Measurements from ENCODE around the gene GYPC. TPM values are rescaled to one million over a fixed set of nuclear protein-coding genes. Genes with fewer than 3 reads are reported as not detected.

GYPC gene
- total and polyA plus RNA-seq, 8 donors, result 31.3 to 119 (median 46.7) TPM

GRCh38 chr2:126669772-126670171 lies 13.8 kb downstream of the GYPC start:
- no peak for DNase-seq
- peaks cover 0 to 15% (median 4%) of the 10 kb centered on the region in 4 donors for H3K36me3 ChIP-seq
- no peak overlapping the region for H3K4me3 ChIP-seq
- peaks cover 4 to 37% (median 17%) of the 10 kb centered on the region in 4 donors for H3K4me1 ChIP-seq
- peaks cover 0 to 8% (median under 1%) of the 10 kb centered on the region in 4 donors for H3K9me3 ChIP-seq
- H3K27ac ChIP-seq, result peak overlapping the region in 2 of 5 donors; percentile 25 to 38
- 66 to 74% (median 69%) methylated on average over 6 of the region's 6 CpGs for WGBS, 5 donors
- no peak for TF ChIP-seq EP300 (IDR thresholded peaks at IDR 0.05)
- TF ChIP-seq POLR2A (IDR thresholded peaks at IDR 0.05), result no peak
- no peak for TF ChIP-seq CTCF (IDR thresholded peaks at IDR 0.05)
- no peak for TF ChIP-seq POLR2AphosphoS5 (IDR thresholded peaks at IDR 0.05)
- no peaks in the 10 kb centered on the region for H3K27me3 ChIP-seq
- intact Hi-C loops (cut with DNase I; ENCODE audit: low total_unique reads), result no loop called here

- Histone ChIP-seq H3K27ac (no peak overlapping the region), H3K36me3 (peaks cover 0 to 29% (median 8%) of the 10 kb centered on the region in 4 donors), H3K27me3 (no peaks in the 10 kb centered on the region), H3K9me3 (peaks cover 0 to 25% (median 12%) of the 10 kb centered on the region in 4 donors), H3K4me1 (peaks cover 4 to 23% (median 9%) of the 10 kb centered on the region in 4 donors), H3K4me3 (no peak overlapping the region)
- DNase-seq, result no peak
- 81 to 98% (median 87%) methylated on average over 6 to 7 of the region's 7 CpGs for WGBS, 5 donors
- intact Hi-C loops (cut with DNase I; ENCODE audit: low total_unique reads), result no loop called here
- TF ChIP-seq CTCF (IDR thresholded peaks at IDR 0.05), result no peak
- no peak for TF ChIP-seq EP300 (IDR thresholded peaks at IDR 0.05)
- no peak for TF ChIP-seq POLR2AphosphoS5 (IDR thresholded peaks at IDR 0.05)
- no peak for TF ChIP-seq POLR2A (IDR thresholded peaks at IDR 0.05)
Measured at GRCh38 chr2:126671488-126671887, 15.5 kb downstream of the GYPC start.

- Histone ChIP-seq H3K9me3 (peaks cover 0 to 29% (median 12%) of the 10 kb centered on the region in 4 donors), H3K27me3 (no peaks in the 10 kb centered on the region), H3K4me1 (peaks cover 4 to 23% (median 8%) of the 10 kb centered on the region in 4 donors), H3K4me3 (no peak overlapping the region), H3K36me3 (peaks cover 0 to 29% (median 8%) of the 10 kb centered on the region in 4 donors), H3K27ac (no peak overlapping the region)
- intact Hi-C loops (cut with DNase I; ENCODE audit: low total_unique reads), result no loop called here
- 85 to 90% (median 89%) methylated on average over 12 of the region's 12 CpGs for WGBS, 5 donors
- TF ChIP-seq CTCF (IDR thresholded peaks at IDR 0.05) (no peak), POLR2AphosphoS5 (IDR thresholded peaks at IDR 0.05) (no peak), POLR2A (IDR thresholded peaks at IDR 0.05) (no peak), EP300 (IDR thresholded peaks at IDR 0.05) (no peak)
- no peak for DNase-seq
Measured at GRCh38 chr2:126672980-126673605, 17.1 kb downstream of the GYPC start.

GRCh38 chr2:126674075-126674744 lies 18.3 kb downstream of the GYPC start:
- Histone ChIP-seq H3K9me3 (peaks cover 0 to 29% (median 12%) of the 10 kb centered on the region in 4 donors), H3K27ac (no peak overlapping the region), H3K36me3 (peaks cover 0 to 29% (median 8%) of the 10 kb centered on the region in 4 donors), H3K4me3 (no peak overlapping the region), H3K27me3 (no peaks in the 10 kb centered on the region), H3K4me1 (peaks cover 4 to 16% (median 7%) of the 10 kb centered on the region in 4 donors)
- intact Hi-C loops (cut with DNase I; ENCODE audit: low total_unique reads), result no loop called here
- DNase-seq, result no peak
- TF ChIP-seq EP300 (IDR thresholded peaks at IDR 0.05) (no peak), CTCF (IDR thresholded peaks at IDR 0.05) (no peak), POLR2AphosphoS5 (IDR thresholded peaks at IDR 0.05) (no peak), POLR2A (IDR thresholded peaks at IDR 0.05) (no peak)
- WGBS, 5 donors, result 69 to 84% (median 78%) methylated on average over 9 to 11 of the region's 11 CpGs
